OCI-LY1 (cell line): ENCODE results near the gene TMPRSS13.

Experiments
- H2AFZ ChIP-seq: fragments of 200-600 bp; sonication (generic), shearing (Covaris generic); 2 replicates; pipeline ENCODE4 v1.6.0; 2014; ENCODE audit warnings: antibody characterized with exemption, mild to moderate bottlenecking, low read length
- H3F3A ChIP-seq: fragments of 200-600 bp; sonication (generic), shearing (Covaris generic); 2 replicates; pipeline ENCODE4 v1.6.0; 2014; ENCODE audit warnings: mild to moderate bottlenecking, antibody characterized with exemption, low read length, moderate library complexity; ENCODE audit not compliant: insufficient read depth
- H3K27ac ChIP-seq: fragments of 200-600 bp; sonication (generic); 2 replicates; pipeline ENCODE4 v1.5.1; 2014; ENCODE audit warnings: low read length, mixed run types, mild to moderate bottlenecking, low read depth; ENCODE audit not compliant: poor library complexity, severe bottlenecking
- H3K27me3 ChIP-seq: fragments of 200-600 bp; sonication (generic); 2 replicates; pipeline ENCODE4 v1.6.0; 2014; ENCODE audit warnings: antibody characterized with exemption, mild to moderate bottlenecking, low read length, moderate library complexity; ENCODE audit not compliant: insufficient read depth
- H3K36me3 ChIP-seq: fragments of 200-600 bp; sonication (generic); 2 replicates; pipeline ENCODE4 v1.6.1; 2014; ENCODE audit warnings: mild to moderate bottlenecking, antibody characterized with exemption, low read length, moderate library complexity, mixed read lengths; ENCODE audit not compliant: insufficient read depth
- H3K4me1 ChIP-seq: fragments of 200-600 bp; sonication (generic); 2 replicates; pipeline ENCODE4 v1.5.1; 2014; ENCODE audit warnings: mild to moderate bottlenecking, low read length, moderate library complexity; ENCODE audit not compliant: insufficient read depth, severe bottlenecking
- H3K4me2 ChIP-seq: fragments of 200-600 bp; sonication (generic), shearing (Covaris generic); 2 replicates; pipeline ENCODE4 v1.6.1; 2014; ENCODE audit warnings: low read length
- H3K4me3 ChIP-seq: fragments of 200-600 bp; sonication (generic); 2 replicates; pipeline ENCODE4 v1.5.1; 2014; ENCODE audit warnings: low read length, low read depth, mild to moderate bottlenecking, mixed read lengths; ENCODE audit not compliant: poor library complexity, severe bottlenecking
- H3K79me2 ChIP-seq: fragments of 200-600 bp; shearing (Covaris generic); 2 replicates; pipeline ENCODE4 v1.6.1; 2016; ENCODE audit warnings: mixed run types, low read length, mixed read lengths; ENCODE audit not compliant: insufficient read depth
- H3K9ac ChIP-seq: fragments of 200-600 bp; sonication (generic), shearing (Covaris generic); 2 replicates; pipeline ENCODE4 v1.6.1; 2014; ENCODE audit warnings: mild to moderate bottlenecking, low read length, mixed read lengths
- H3K9me2 ChIP-seq: fragments of 200-600 bp; sonication (generic), shearing (Covaris generic); 2 replicates; pipeline ENCODE4 v1.6.1; 2014; ENCODE audit warnings: low read depth, mild to moderate bottlenecking, low read length, mixed read lengths
- H3K9me3 ChIP-seq: fragments of 200-600 bp; shearing (Covaris generic); 2 replicates; pipeline ENCODE4 v1.6.1; 2014; ENCODE audit warnings: low read length, mixed read lengths
- H4K20me1 ChIP-seq: fragments of 200-600 bp; sonication (generic), shearing (Covaris generic); 2 replicates; pipeline ENCODE4 v1.6.0; 2016; ENCODE audit warnings: mild to moderate bottlenecking, low read length; ENCODE audit not compliant: insufficient read depth
- CTCF ChIP-seq: fragments of 200-600 bp; sonication (generic), shearing (Covaris generic); IDR thresholded peaks from 2 replicates; pipeline ENCODE4 v1.5.1; 2017; ENCODE audit warnings: mild to moderate bottlenecking, antibody characterized with exemption, low read length, moderate library complexity, mixed read lengths
- EZH2 ChIP-seq: fragments of 200-600 bp; sonication (generic), shearing (Covaris generic); IDR thresholded peaks from 2 replicates; pipeline ENCODE4 v1.8.0; 2017; ENCODE audit warnings: borderline replicate concordance, mixed run types, mild to moderate bottlenecking, antibody characterized with exemption, low read length, moderate library complexity, mixed read lengths

TMPRSS13 gene

GRCh38 chr11:117851106-117851505 lies 78.1 kb downstream of the TMPRSS13 start:
- H3F3A ChIP-seq: no peaks in the 10 kb centered on the region
- no peaks in the 10 kb centered on the region for H3K36me3 ChIP-seq
- no peak overlapping the region for H2AFZ ChIP-seq
- H3K79me2 ChIP-seq: no peaks in the 10 kb centered on the region
- no peaks in the 10 kb centered on the region for H4K20me1 ChIP-seq
- H3K27me3 ChIP-seq: no peaks in the 10 kb centered on the region
- no peaks in the 10 kb centered on the region for H3K9me3 ChIP-seq
- H3K4me2 ChIP-seq: no peak overlapping the region
- H3K4me3 ChIP-seq: no peak overlapping the region
- no peak overlapping the region for H3K27ac ChIP-seq
- TF ChIP-seq CTCF (no peak), EZH2 (no peak)
- no peaks in the 10 kb centered on the region for H3K4me1 ChIP-seq
- H3K9me2 ChIP-seq: no peaks in the 10 kb centered on the region
- H3K9ac ChIP-seq: no peak overlapping the region
